Midbrain (tissue), 1 donor: ENCODE results near the gene SPANXC.
"Not testable (repeated sequence)": the region's sequence is repeated elsewhere in the genome, so short reads cannot be mapped to it uniquely, and the experiment has no call there.

Experiments
- DNase-seq: peaks from one replicate; lab custom pipeline; 2025; lab: John Stamatoyannopoulos, UW

The SPANXC gene

GRCh38 chrX:141242417-141242816 is at the start of gene SPANXC:
SPANXC (minus strand) TSS chrX:141242517; CDS start chrX:141242457, 60 bp downstream.
- not testable (repeated sequence) for DNase-seq

GRCh38 chrX:141279476-141279875 is 37.2 kb upstream of the SPANXC start:
- no peak for DNase-seq

- peak; percentile 25 for DNase-seq
Observed at GRCh38 chrX:141278306-141278705, 36.0 kb upstream of the SPANXC start.

- DNase-seq, result no peak
Observed at GRCh38 chrX:141258080-141258479, 15.8 kb upstream of the SPANXC start.

- no peak for DNase-seq
Observed at GRCh38 chrX:141221611-141222010, 20.7 kb downstream of the SPANXC start.

GRCh38 chrX:141220342-141221008 is 21.8 kb downstream of the SPANXC start:
- DNase-seq, result no peak

- DNase-seq, result no peak
Observed at GRCh38 chrX:141214196-141214595, 28.1 kb downstream of the SPANXC start.

GRCh38 chrX:141201962-141202361 is 40.4 kb downstream of the SPANXC start:
- DNase-seq, result no peak
